Left ventricle myocardium inferior (tissue), 1 donor: ENCODE results near the gene FGF16. TPM values are rescaled to one million over a fixed set of nuclear protein-coding genes. Genes with fewer than 3 reads are reported as not detected.
"Not testable (repeated sequence)": the region's sequence is repeated elsewhere in the genome, so short reads cannot be mapped to it uniquely, and the experiment has no call there.

ENCODE experiments used
- DNase-seq: peaks from one replicate; pipeline ENCODE4 v3.0.0-alpha.2; 2020
- H3K27ac ChIP-seq: fragments of 200-600 bp; replicated peaks from 2 replicates; pipeline ENCODE4 v1.8.0; 2021
- H3K27me3 ChIP-seq: fragments of 200-600 bp; 2 replicates; pipeline ENCODE4 v1.8.0; 2021; ENCODE audit warnings: low read depth
- H3K36me3 ChIP-seq: fragments of 200-600 bp; 2 replicates; pipeline ENCODE4 v1.8.0; 2021
- H3K4me1 ChIP-seq: fragments of 200-600 bp; 2 replicates; pipeline ENCODE4 v1.8.0; 2021
- H3K4me3 ChIP-seq: fragments of 200-600 bp; 2 replicates; pipeline ENCODE4 v1.8.0; 2021; ENCODE audit warnings: mild to moderate bottlenecking, moderate library complexity
- H3K9me3 ChIP-seq: fragments of 200-600 bp; replicated peaks from 2 replicates; pipeline ENCODE4 v1.8.0; 2021
- intact Hi-C: fragments of 100-400 bp; cut with micrococcal nuclease; formaldehyde crosslinking; loops from one replicate; pipeline ENCODE4 v1.11.0; 2022
- long read RNA-seq: library from polyadenylated mRNA; unstranded; transcript quantifications from one replicate; pipeline ENCODE4 v2.0.0, GENCODE V29; 2021
- total RNA-seq: library from RNA; stranded (reverse); fragmentation: NEBNext Ultra II Directional; extraction: Animal tissue kit (Norgen Biotek cat#: 25700); gene quantifications from one replicate; pipeline ENCODE4 v1.2.1, GENCODE V29; 2021
- TF ChIP-seq, protein P1 (sequence below): fragments of 200-600 bp; IDR thresholded peaks from 2 replicates; pipeline ENCODE4 v1.8.0; 2021; ENCODE audit warnings: antibody characterized with exemption, mild to moderate bottlenecking, borderline replicate concordance
- donor health status: DM: no; HTN: yes; CAD: no; lungs with severe emphysema.

FGF16 gene
- 0.14 TPM for total RNA-seq
- long read RNA-seq, result 0 reads

DNA sequence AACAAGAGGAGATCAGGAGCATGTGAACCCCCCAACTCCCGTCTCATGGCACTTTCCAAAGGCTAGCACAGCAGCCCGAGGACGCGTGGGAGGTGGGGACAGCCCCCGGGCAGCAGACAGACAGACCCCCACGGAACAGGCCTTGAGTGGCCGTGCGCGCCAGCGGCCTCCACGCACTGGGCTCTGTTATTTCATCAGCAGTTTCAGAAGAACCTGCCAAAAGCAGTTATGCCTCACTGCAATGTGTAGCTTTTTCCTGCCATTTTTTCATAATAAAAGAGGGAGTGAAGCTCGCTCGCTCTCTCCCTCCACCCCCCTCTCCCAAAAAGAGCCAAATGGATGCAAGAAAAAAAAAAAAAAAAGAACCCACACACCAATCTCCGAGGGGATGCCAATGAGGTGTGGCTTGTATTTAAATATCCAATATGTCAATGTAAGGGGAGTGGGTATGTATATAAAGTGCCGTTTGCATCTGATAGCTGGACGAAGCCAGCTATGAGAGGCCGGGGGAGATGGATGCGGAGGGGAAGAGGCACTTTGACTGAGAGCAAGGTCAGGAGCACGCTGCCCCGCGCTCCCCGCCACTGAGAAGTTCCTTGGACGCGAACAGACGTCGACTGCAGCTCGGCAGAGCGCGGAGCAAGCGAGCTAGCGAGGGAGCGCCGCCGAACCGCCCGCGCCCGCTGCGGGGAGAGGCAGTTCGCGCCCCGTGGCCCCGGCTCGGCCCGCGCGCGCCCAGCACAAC lies at the start of gene FGF16:
FGF16 (plus strand) TSS at position 482 of the 745 bp plus-strand sequence. CDS start 286 bp downstream, outside the sequence.
- TF ChIP-seq, protein P1, sequence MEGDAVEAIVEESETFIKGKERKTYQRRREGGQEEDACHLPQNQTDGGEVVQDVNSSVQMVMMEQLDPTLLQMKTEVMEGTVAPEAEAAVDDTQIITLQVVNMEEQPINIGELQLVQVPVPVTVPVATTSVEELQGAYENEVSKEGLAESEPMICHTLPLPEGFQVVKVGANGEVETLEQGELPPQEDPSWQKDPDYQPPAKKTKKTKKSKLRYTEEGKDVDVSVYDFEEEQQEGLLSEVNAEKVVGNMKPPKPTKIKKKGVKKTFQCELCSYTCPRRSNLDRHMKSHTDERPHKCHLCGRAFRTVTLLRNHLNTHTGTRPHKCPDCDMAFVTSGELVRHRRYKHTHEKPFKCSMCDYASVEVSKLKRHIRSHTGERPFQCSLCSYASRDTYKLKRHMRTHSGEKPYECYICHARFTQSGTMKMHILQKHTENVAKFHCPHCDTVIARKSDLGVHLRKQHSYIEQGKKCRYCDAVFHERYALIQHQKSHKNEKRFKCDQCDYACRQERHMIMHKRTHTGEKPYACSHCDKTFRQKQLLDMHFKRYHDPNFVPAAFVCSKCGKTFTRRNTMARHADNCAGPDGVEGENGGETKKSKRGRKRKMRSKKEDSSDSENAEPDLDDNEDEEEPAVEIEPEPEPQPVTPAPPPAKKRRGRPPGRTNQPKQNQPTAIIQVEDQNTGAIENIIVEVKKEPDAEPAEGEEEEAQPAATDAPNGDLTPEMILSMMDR, result no peak
- Histone ChIP-seq H3K9me3 (no peaks in the 10 kb centered on the region), H3K27me3 (no peaks in the 10 kb centered on the region), H3K36me3 (no peaks in the 10 kb centered on the region), H3K4me3 (peak within 1 kb of the TSS; percentile 61), H3K4me1 (peaks cover 16% of the 10 kb centered on the region), H3K27ac (no peak within 1 kb of the TSS)
- DNase-seq, result no peak
- intact Hi-C loops, result no loop called here

DNA sequence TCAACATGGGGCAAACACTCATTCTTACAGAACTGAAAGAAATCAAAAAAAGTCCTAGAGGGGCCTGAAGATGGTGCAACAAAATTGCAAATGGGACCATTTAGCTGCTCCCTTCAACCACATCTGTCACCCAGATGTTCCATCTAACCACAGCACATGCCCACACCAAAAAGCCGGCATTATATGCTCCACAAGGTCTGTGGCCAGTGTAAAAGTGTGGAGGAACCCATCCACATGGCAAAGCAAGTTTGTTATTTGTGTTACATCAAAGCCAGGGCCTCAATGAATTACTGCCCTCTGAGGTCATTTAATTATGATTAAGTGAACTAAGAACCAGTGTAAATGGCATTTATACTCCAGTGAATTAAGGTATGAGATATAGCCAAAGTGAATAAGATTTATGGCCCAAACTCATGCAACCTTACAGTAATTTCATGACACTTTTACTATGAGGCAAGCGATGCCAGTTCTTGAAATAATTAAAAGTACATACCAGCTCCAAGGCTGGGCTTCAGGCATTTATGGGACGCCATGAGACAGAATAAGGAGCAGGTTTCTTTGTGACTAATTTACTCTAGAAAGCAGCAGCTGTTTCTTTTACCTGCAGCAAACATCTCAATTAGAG lies 48.7 kb upstream of the FGF16 start:
- Histone ChIP-seq H3K36me3 (no peaks in the 10 kb centered on the region), H3K9me3 (no peaks in the 10 kb centered on the region), H3K4me3 (no peak overlapping the region), H3K27me3 (no peaks in the 10 kb centered on the region), H3K27ac (no peak overlapping the region), H3K4me1 (no peaks in the 10 kb centered on the region)
- intact Hi-C loops, result no loop called here
- no peak for DNase-seq
- TF ChIP-seq, protein P1, result no peak

DNA sequence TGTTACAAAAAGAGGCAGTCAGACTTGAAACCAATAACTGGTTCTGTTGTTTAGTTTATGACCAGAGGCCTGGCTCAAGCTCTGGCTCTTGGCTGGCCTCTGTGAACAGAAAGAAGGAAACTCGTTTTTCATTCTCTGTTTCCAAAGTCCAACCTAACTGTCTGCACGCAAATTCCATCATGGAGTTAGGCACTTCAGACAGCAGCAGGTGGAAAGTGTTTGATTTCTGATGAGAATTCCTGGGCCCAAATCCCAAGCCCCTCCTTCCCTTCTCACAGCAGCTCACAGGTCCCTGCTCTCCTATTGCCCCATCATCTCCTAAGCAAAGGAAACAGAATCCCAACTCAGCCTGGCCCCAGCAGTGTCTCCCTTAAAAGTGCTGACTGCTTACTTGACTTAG lies 42.8 kb upstream of the FGF16 start:
- H3K27me3 ChIP-seq, result no peaks in the 10 kb centered on the region
- intact Hi-C loops, result no loop called here
- TF ChIP-seq, protein P1, result no peak
- H3K9me3 ChIP-seq, result no peaks in the 10 kb centered on the region
- H3K4me1 ChIP-seq, result no peaks in the 10 kb centered on the region
- no peak overlapping the region for H3K4me3 ChIP-seq
- H3K36me3 ChIP-seq, result no peaks in the 10 kb centered on the region
- DNase-seq, result no peak
- no peak overlapping the region for H3K27ac ChIP-seq

DNA sequence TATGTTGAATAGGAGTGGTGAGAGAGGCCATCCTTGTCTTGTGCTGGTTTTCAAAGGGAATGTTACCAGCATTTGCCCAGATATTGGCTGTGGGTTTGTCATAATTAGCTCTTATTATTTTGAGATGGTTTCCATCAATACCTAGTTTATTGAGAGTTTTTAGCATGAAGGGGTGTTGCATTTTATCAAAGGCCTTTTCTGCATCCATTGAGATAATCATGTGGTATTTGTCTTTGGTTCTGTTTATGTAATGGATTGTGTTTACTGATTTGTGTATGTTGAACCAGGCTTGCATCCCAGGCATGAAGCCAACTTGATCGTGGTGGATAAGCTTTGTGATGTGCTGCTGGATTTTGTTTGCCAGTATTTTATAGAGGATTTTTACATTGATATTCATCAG lies 39.4 kb upstream of the FGF16 start:
- DNase-seq, H3K4me1 ChIP-seq, H3K27me3 ChIP-seq, intact Hi-C loops, H3K9me3 ChIP-seq, H3K27ac ChIP-seq, H3K36me3 ChIP-seq, H3K4me3 ChIP-seq: not testable (repeated sequence)

DNA sequence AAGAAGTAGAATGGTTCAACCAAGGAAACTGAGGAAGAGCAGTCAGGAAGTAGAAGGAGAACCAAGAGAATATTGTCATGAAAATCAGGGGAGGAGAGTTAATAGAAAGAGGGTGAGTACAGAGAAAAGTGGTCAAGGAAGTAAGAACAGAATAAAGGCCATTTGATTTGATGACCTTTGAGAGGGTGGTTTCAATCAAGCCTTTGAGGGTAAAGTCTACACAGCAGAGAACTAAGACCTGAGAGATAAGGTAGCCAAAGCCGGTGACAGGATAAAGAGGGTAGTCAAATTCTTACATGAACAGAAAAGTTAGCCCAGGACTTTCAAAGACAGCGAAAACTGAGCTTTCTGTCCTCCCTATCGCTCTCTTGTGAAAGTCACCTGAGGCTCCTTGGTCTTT lies 34.6 kb upstream of the FGF16 start:
- H3K27me3 ChIP-seq, result no peaks in the 10 kb centered on the region
- no peak for DNase-seq
- H3K36me3 ChIP-seq, result no peaks in the 10 kb centered on the region
- H3K4me1 ChIP-seq, result no peaks in the 10 kb centered on the region
- intact Hi-C loops, result no loop called here
- H3K4me3 ChIP-seq, result no peak overlapping the region
- no peak overlapping the region for H3K27ac ChIP-seq
- H3K9me3 ChIP-seq, result no peaks in the 10 kb centered on the region
- TF ChIP-seq, protein P1, result no peak

DNA sequence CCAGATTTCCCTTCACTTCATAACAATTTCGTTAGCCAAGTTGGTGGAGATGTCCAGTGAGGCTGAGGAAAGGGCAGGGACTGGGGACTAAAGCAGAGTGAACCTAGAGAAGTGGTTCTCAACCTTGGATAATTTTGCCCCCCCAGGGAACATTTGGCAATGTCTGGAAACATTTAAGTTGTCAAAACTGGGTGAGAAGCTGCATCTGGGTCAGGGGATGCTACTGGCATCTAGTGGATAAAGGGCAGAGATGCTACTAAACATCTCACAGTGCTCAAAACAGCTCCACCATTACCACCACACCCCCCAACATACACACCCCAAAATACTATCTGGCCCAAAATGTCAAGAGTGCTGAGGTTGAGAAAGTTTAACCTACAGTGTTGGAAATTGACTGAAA lies 32.0 kb upstream of the FGF16 start:
- Histone ChIP-seq H3K27me3 (no peaks in the 10 kb centered on the region), H3K4me1 (no peaks in the 10 kb centered on the region), H3K27ac (no peak overlapping the region), H3K4me3 (no peak overlapping the region), H3K36me3 (no peaks in the 10 kb centered on the region), H3K9me3 (no peaks in the 10 kb centered on the region)
- intact Hi-C loops, result no loop called here
- no peak for DNase-seq
- TF ChIP-seq, protein P1, result peak; percentile 28
